HG03457 (cell line): ENCODE results near the gene LMCD1.

Source experiments
- ATAC-seq: cut with Tn5 transposase; IDR thresholded peaks from one replicate; pipeline ENCODE4 v1.9.1; 2021; ENCODE audit warnings: moderate number of reproducible peaks; ENCODE audit not compliant: unreplicated experiment

Gene LMCD1

GRCh38 chr3:8608041-8608790, 106.6 kb downstream of the LMCD1 start:
- no peak for ATAC-seq

- no peak for ATAC-seq
Measured at GRCh38 chr3:8608791-8609467, 107.3 kb downstream of the LMCD1 start.

DNA sequence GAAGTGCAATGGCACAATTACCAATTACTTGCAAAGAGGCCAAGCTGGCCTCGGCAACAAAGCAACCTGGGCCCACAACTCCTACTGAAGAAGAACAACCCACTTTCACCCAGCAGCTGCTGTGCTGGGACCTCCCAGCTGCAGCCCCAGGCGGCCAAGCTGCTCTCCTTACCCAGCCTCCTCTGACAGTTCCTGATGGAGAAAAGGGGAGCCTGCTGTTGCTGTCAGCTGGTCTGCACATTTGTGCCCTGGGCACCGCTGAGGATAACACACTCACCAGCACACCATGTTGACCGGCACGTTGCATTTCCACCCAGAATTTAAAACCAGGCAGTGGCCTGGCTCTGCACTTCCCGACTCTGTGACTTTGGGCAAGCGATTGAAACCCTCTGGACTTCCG, 109.3 kb downstream of the LMCD1 start:
- no peak for ATAC-seq

DNA sequence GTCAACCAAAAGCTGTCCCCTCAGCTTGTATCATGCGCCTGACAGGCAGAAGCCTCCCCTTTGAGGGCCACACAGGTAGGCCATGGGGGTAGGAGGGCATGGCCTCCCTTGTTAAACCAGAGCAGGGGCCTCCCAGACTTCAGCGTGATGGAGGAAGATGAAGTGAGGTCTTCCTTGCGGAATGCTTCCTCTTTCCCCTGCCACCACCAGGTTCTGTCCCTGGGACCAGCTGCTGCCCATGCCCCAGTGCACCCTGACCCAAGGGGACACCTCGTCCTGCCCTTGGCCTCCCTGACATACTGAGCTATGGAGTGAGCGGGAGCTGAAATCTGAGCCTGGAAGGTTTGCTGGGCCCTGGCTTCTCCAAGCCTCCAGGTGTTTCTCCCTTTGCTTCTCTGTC, 116.3 kb downstream of the LMCD1 start:
- ATAC-seq: no peak

GRCh38 chr3:8618950-8619349, 117.3 kb downstream of the LMCD1 start:
- ATAC-seq: no peak

- no peak for ATAC-seq
Measured at GRCh38 chr3:8619548-8619947, 117.9 kb downstream of the LMCD1 start.

DNA sequence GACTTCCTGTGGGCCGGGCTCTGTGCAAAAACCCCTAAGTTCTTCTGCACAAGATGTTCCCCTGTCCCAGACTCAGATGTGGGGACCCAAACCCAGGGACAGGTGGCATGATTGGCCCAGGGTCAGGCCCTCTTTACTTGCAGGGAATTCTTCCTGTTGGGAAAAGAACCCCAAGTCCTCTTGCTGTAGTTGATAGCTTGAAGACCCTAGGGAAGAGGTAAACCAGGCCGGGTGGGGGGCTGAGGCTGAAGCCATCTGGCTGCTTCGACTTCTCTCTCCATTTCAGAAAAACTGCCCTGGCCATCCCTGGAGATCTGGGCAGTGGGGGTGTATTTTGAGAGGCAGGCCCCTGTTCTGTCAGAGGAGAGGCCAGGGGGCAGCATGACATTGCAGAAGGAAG, 119.5 kb downstream of the LMCD1 start:
- ATAC-seq: no peak

DNA sequence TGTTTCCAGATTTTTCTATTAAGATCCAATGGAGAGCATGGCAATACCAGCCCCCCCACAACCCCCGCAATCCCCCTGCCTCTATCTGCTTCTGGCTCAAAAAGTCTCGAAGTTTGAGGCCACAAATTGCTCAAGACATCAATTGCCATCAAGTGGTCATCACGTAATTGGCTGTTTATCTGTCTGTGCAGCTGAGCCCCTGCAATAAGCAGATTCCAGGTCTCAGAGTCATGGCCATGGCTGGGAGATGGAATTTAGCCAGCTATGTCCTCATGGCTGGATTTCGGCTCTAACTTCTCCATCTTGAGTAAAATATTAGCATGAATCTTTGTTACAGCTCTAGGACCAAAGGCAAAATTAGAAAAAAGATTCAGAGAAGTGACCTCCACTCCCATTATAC, 120.2 kb downstream of the LMCD1 start:
- ATAC-seq: no peak

- ATAC-seq: peak; percentile 95
Measured at GRCh38 chr3:8622873-8623691, 121.5 kb downstream of the LMCD1 start.

DNA sequence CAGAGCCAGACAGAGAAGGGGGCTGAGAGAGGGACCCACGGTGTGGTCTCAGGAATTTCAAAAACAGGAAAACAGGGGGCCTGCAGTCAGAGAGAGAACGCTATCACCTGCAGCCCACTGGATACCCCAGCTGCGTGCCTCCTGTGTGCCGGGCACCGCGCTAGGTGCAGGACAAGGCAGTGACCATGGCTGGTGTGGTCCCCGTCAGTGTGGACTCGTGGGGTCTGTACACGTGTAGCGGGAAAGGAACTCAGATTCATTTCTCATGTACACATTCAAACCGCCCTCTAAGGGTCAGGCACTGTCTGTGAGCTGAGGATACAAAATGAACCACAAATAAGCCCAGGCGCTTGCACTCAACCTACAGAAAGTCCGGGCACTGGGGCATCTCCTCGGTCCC, 122.1 kb downstream of the LMCD1 start:
- ATAC-seq: no peak
